T-helper 17 cell (primary cell): ENCODE results near the gene LIN9. TPM values are rescaled to one million over a fixed set of nuclear protein-coding genes. Genes with fewer than 3 reads are reported as not detected.

Source experiments
- ATAC-seq: fragments of 150-1000 bp; cut with Tn5 transposase; 2 replicates; pipeline ENCODE4 v1.10.0; 2021; ENCODE audit warnings: mild to moderate bottlenecking, moderate library complexity
- DNase-seq, 3 donors: peaks; one replicate each; pipeline versions ENCODE4 v3.0.0 to v3.0.0-alpha.2; 2020 to 2021
- H3K9me3 ChIP-seq: one replicate; pipeline ENCODE4 v1.7.0; 2013; ENCODE audit warnings: low read length, mild to moderate bottlenecking; ENCODE audit not compliant: control insufficient read depth, poor library complexity, severe bottlenecking
- H3K27ac Mint-ChIP-seq: one replicate; pipeline ENCODE4 v1.8.0; 2022; ENCODE audit warnings: mild to moderate bottlenecking, moderate library complexity, mixed read lengths
- H3K27me3 Mint-ChIP-seq: one replicate; pipeline ENCODE4 v1.8.0; 2022; ENCODE audit warnings: mixed read lengths
- H3K36me3 Mint-ChIP-seq: one replicate; pipeline ENCODE4 v1.8.0; 2022; ENCODE audit warnings: low read depth, mixed read lengths
- H3K4me1 Mint-ChIP-seq: one replicate; pipeline ENCODE4 v1.8.0; 2022; ENCODE audit warnings: mild to moderate bottlenecking, mixed read lengths
- H3K4me3 Mint-ChIP-seq: one replicate; pipeline ENCODE4 v1.8.0; 2022; ENCODE audit warnings: mild to moderate bottlenecking, moderate library complexity, mixed read lengths
- total RNA-seq, 4 donors: library from RNA in 2 of 4; stranded (reverse) in 2 of 4; gene quantifications; one replicate each; pipeline ENCODE4 v1.2.3 and lab custom pipeline; 2022 to 2026

Gene LIN9
- total RNA-seq, 2 donors from 2014 or later: 2.5 to 2.8 TPM

DNA sequence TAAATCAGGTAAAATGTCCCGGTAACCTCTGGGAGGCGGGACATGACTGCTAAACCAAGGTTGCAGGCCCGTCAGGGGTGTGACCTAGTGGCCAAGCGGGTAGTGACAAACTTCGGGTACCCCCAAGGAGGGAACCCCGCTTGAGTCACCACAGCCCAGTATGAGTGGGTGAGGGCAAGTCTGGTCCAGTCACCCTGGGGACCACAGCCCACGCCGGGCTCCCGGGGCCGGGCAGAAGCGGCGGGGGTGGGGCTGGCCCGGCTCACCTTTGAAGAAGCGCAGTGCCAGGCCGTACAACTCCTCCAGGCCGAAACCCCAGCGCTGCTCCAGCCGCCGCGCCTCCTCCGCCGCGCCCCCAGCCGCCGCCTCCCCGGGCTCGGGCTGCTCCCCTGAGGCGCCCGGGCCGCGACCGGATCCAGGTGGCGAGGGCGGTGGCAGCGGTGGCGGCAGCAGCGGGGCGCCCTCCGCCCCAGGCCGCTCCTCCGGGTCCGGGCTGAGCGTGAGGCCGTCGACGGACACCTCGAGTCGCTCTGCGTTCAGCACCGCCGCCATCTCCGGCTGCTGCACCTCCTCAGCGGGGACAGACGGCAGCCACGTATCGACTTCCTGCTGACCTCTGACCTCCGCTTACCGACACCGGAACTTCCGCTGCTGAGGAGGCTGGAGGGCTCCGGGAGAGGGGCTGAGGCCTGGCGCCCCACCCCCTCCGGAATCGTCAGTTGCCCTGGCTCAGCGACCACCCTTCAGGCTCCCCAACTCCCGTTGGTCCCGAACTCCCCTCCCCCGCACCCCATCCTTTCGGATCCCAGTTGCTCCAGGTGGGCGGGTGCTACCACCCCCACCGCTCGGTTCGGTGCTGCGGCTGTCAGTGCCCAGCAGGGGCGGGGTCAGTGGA, 122.6 kb downstream of the LIN9 start, which contains the start of gene ACBD3:
TSS of gene ACBD3 (minus strand) at position 618 of the 895 bp plus-strand sequence. CDS start at position 552, 66 bp downstream.
- H3K27ac Mint-ChIP-seq: peak within 1 kb of the TSS; percentile 93
- H3K9me3 ChIP-seq: no peaks in the 10 kb centered on the region
- no peaks in the 10 kb centered on the region for H3K27me3 Mint-ChIP-seq
- DNase-seq (peak; percentile 70 to 74 (median 71)), ATAC-seq (peak; percentile 97)
- H3K36me3 Mint-ChIP-seq: peaks cover 2% of the 10 kb centered on the region
- peaks cover 25% of the 10 kb centered on the region for H3K4me1 Mint-ChIP-seq
- H3K4me3 Mint-ChIP-seq: peak within 1 kb of the TSS; percentile 94

DNA sequence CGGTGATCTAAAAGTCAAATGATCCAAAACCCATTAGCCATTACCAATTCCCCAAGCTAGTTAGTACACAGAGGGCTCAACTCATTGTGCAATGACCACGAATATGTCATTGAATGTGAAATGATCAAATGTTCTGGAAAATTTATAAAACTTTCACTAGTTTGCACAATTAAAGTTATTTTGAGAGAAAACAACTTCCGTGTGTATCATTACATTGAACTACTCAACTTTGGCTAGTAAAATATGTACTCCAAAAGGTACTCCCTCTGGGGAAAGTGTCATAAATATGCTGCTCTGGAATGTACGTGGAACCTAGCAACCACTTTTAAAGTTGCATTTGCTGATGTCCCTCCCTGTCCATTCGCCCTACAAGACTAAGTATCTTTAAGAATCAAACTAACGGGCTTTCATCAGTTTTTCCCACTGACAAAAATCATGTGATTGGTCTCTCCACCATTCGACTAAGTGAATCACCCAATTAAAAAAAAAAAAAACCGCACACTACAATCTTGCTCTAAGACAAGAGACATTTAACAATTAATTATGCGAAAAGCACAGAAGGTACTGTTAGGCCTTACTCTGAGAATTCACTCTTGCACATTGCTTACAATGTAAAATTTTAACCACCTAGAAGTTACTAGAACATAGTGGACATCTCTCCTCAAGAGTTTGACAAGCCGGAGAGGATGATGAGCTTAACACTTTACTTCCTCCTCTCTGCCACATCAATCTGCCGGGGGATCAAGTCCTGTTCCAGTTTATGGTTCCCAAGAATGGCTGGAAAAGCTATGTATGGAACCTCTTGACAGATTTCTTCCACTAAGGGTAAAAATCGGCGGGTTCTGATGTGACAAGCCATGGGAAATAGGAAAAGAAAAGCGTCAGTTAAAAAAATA, 123.6 kb downstream of the LIN9 start:
- ATAC-seq (no peak), DNase-seq (no peak)
- peak overlapping the region; percentile 93 for H3K27ac Mint-ChIP-seq
- H3K27me3 Mint-ChIP-seq: no peaks in the 10 kb centered on the region
- H3K4me3 Mint-ChIP-seq: peak overlapping the region; percentile 94
- peaks cover 28% of the 10 kb centered on the region for H3K4me1 Mint-ChIP-seq
- no peaks in the 10 kb centered on the region for H3K9me3 ChIP-seq
- peaks cover 2% of the 10 kb centered on the region for H3K36me3 Mint-ChIP-seq

DNA sequence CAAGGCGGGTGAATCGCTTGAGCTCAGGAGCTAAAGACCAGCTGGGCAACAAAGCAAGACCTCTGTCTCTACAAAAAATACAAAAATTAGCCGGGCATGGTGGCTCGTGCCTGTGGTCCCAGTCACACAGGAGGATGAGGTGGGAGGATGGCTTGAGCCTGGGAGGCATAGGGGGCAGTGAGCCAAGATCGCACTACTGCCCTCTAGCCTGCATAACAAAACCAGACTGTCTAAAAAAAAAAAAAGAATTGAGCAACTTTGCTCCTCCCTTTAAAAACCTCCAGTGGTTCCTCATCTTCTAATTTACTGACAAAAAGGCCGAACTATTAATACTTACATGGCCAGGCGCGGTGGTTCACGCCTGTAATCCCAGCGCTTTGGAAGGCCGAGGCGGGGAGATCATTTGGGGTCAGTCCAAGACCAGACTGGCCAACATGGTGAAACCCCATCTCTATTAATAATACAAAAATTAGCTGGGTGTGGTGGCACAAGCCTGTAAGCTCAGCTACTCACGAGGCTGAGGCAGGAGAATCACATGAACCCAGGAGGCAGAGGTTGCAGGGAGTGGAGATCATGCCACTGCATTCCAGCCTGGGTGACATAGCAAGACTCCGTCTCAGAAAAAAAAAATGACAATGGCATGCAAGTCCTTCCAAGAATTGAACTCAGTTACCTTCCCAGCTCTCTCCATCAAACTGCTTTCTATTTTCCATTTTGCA, 126.8 kb downstream of the LIN9 start:
- H3K9me3 ChIP-seq: no peaks in the 10 kb centered on the region
- DNase-seq: no peak
- H3K4me3 Mint-ChIP-seq: no peak overlapping the region
- peaks cover 5% of the 10 kb centered on the region for H3K36me3 Mint-ChIP-seq
- ATAC-seq: no peak
- H3K27me3 Mint-ChIP-seq: no peaks in the 10 kb centered on the region
- peaks cover 44% of the 10 kb centered on the region for H3K4me1 Mint-ChIP-seq
- H3K27ac Mint-ChIP-seq: peak overlapping the region; percentile 47

Other genes starting within 250 kb of the LIN9 start
- 100 to 1,000 TPM; 318 to 496 TPM for gene H3-3A, start 246.4 kb downstream of the LIN9 start, total RNA-seq
- gene ACBD3, start 122.4 kb downstream of the LIN9 start, total RNA-seq: 10 to 100 TPM; 22.0 to 27.0 TPM
- not detected for gene MIXL1, start 85.5 kb downstream of the LIN9 start, total RNA-seq
- 10 to 100 TPM; 84.2 to 87.3 TPM for gene PARP1, start 98.9 kb upstream of the LIN9 start, total RNA-seq
- gene STUM, start 239.6 kb upstream of the LIN9 start, total RNA-seq: not detected